HG03135 (cell line): ENCODE results near the gene OR13J1.
"Not testable (repeated sequence)": the region's sequence is repeated elsewhere in the genome, so short reads cannot be mapped to it uniquely, and the experiment has no call there.

ENCODE experiments used
- ATAC-seq: cut with Tn5 transposase; IDR thresholded peaks from one replicate; pipeline ENCODE4 v1.9.1; 2021; ENCODE audit warnings: mild to moderate bottlenecking, moderate library complexity; ENCODE audit not compliant: unreplicated experiment

OR13J1 gene

DNA sequence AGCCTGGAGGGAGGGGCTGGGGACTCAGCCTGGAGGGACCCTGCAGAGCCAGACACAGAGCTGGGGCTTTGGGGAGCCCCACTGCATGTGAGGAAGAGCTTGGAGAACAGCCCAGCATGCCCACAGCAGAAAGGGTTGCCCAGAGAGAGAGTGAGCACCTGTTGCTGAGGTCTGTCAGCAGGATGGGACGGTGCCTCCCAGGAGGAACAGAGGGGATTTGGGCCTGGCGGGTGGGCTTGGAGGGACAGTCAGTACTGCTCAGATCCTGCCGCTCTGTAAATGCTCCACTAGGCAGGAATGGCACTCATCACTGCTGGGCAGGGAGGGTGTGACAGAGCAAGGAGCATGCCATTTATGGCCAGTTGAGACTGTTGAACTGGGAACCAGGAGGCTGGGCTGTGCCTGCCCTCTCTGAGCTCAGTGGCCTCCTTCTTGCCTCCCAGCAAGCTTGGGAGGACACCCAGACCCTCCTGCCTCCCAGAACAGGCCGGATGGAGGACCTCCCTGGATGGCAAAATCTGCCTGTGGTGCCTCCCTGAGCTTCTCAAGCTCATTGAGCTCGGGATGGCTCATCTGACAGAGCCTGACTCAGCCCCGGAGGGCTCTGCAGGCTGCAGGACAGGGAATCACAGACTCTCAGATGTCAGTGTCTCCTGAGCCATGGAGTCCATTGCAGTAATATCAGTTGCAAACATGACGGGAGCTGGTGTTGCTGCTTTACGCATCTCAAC lies 35.0 kb upstream of the OR13J1 start:
- ATAC-seq: no peak

DNA sequence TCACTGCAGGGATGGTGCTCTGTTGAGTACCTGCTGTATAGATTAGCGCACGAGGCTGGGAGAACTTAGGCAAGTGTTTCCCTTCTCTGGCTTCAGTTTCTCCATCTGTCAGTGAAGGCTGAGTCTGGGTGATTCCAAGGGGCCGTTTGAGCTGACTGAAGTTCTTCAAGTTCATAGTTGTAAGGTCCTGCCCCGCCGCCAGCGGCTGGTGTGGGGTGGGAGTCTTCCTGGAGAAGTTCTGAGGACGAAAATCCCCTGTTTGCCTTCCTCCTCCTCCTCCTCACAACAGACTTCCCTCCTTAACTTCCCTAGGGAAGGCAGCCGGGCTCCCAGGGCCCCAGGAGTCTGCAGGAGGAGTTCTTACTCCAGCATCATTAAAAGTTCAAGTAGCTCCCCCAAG lies 34.1 kb upstream of the OR13J1 start:
- no peak for ATAC-seq

DNA sequence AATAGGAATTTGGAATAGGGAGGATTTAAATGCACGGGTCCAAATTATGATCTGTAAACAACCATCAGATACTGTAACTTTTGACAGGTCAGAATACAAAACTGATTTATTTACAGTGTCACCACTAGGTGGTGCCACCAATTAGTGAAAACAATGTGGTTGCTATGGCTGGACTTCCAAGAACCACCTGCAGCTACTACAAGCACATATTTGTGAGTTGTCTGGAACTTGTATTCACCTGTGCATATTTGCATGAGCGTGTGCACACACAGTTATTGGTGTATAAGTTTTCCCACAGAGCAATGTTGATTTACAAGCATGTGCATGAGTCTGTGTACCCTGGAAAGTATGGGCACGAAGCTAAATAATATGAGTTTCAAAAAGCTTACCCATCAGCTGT lies 32.8 kb upstream of the OR13J1 start:
- no peak for ATAC-seq

DNA sequence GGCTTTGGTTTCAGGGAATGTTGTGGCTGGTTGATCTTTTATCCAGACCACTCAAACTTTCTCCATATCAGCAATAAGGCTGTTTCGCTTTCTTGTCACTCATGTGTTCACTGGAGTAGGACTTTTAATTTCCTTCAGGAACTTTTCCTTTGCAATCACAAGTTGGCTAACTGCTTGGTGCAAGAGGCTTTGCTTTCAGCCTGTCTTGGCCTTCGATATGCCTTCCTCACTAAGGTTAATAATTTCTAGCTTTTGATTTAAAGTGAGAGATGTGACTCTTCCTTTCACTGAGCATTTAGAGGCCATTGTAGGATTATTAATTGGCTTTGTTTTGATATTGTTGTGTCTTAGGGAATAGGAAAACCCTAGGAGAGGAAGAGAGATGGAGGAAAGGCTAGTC lies 28.8 kb upstream of the OR13J1 start:
- ATAC-seq: no peak

DNA sequence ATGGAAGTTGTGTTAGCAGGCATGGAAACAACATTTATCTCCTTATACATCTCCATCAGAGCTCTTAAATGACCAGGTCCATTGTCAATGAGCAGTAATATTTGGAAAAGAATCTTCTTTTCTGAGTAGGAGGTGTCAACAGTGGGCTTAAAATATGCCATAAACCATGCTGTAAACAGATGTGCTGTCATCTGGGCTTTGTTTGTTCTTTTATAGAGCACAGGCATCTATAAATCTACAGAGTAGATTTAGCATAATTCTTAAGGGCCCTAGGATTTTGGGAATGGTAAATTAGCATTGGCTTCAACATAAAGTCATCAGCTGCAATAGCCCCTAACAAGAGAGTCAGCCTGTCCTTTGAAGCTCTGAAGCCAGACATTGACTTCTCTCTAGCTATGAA lies 28.1 kb upstream of the OR13J1 start:
- no peak for ATAC-seq

DNA sequence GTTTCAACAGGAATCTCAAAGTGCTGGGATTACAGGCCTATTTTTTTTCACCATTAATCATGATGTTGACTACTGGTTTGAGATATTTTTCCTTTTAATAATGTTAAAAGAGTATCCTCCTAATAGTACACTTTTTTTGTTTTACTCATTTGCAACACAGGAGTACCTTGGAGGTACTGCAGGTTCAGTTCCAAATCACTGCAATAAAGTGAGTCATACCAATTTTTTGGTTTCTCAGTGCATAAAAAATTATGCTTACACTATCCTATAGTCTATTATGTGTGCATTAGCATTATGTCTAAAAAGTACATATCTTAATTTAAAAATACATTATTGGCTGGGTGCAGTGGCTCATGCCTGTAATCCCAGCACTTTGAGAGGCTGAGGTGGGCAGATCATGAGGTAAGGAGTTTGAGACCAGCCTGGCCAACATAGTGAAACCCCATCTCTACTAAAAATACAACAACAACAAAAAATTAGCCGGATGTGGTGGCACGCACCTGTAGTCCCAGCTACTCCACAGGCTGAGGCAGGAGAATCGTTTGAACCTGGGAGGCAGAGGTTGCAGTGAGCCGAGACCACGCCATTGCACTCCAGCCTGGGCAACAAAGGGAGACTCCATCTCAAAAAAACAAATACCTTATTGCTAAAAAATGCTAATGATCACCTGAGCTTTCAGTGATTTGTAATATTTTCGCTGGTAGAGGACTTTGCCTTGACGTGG lies 27.3 kb upstream of the OR13J1 start:
- ATAC-seq: not testable (repeated sequence)

DNA sequence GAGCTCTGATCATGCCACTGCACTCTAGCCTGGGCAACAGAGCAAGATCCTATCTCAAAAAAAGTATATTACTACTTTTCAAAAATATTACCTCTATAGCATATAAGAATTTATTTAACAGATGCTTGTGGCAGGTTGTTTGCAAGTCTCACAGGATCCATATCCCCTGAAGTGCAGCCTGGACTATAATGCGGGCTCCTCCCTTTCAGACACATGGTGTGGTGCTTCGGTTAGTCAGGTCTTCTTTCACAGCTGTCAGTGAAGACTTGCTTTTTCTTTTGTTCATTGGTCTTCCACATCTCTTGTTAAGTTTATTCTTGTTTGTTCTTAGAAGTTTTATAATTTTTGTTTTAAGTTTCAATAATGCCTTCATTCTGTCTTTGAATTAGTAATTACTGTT lies 26.4 kb upstream of the OR13J1 start:
- no peak for ATAC-seq

DNA sequence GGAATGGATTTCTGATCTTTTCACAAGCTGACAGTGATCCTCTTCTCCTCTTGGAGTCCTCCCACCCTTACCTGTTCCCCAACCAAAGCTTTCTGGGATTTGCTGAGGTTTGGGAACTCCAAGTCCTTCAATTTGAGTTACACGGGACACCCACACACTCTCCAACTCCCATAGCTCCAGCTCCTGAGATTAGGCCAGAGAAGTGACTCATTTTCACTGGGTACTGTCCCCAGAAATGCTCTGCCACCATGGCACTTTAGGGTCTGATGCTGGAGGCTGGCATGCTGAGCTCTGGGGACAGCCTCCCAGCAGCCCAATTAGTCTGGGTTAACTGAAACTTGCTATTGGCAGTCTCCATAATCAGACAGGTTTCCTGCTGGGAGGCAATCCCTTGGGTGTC lies 21.9 kb upstream of the OR13J1 start:
- no peak for ATAC-seq

DNA sequence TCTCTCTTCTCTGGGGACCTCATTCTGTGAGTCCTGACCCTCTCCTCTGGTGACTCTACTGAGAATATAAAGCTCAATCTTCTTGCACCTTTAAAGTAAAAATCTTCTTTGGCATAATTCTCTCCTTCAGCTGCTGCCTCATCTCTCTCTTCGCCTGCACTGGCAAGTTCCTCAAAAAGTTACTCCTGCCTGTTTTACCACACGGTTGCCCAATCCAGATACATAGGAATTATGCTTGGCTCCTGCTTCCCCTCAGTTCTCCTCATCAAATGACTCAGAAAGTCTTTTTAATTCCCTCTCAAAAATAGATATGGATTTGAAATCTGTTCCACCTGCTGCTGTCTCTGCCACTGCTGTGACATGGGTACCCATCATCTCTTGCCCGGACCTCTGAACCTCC lies 21.4 kb upstream of the OR13J1 start:
- ATAC-seq: no peak

DNA sequence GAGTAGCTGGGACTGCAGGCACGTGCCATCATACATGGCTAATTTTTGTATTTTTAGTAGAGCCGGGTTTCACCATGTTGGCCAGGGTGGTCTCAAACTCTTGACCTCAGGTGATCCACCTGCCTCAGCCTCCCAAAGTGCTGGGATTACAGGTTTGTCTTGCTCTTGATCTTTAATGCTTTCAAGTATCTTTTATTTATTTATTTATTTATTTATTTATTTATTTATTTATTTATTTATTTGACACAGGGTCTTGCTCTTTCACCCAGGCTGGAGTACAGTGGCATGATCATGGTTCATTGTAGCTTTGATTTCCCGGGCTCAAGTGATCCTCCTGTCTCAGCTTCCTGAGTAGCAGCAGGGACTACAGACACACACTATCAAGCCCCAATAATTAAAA lies 14.7 kb upstream of the OR13J1 start:
- not testable (repeated sequence) for ATAC-seq

DNA sequence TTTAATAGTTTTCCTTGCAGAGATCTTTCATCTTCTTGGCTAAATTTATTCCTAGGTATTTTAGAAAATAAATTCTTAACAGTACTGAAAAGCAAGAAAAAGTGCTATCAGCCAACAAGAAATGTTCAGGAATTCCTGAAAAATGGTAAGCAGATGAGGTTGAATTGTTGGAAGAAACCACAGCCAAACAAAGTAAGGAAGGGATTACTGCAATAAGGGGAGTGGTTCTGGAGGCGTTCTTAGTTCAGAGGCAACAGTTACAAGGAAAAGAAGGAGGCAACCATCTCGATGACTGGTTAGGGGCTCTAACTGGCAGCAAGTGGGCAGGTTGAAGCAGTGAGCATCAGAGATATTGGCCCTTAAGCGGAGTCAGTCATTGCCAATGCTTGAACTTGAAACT lies 12.8 kb upstream of the OR13J1 start:
- ATAC-seq: no peak

DNA sequence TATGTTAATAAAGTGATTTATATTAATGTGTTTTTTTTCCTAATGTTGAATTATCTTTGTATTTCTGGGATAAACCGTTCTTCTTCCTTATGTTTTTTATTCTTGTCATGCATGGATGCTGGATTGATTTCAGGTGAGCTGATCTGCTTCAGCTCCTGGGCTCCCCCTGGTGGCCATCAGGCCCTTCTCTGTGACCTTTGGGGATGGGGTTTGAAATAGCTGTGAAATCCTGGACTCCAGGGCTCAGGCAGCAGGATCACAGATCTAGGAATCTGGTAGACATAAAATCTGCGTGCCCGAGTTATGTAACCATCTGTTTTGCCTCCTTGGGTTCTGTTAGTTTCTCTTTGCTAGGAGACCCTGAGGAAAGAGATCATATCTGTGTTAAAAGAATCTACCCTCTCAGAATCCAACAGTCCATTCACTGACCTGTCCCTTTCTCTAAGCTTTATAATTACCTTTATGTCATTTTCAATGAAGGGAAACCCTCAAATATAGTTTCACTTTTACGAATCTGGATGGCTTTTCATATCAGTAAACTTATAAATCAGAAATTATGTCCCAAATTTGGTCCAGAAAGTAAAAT lies 12.2 kb upstream of the OR13J1 start:
- ATAC-seq: no peak

DNA sequence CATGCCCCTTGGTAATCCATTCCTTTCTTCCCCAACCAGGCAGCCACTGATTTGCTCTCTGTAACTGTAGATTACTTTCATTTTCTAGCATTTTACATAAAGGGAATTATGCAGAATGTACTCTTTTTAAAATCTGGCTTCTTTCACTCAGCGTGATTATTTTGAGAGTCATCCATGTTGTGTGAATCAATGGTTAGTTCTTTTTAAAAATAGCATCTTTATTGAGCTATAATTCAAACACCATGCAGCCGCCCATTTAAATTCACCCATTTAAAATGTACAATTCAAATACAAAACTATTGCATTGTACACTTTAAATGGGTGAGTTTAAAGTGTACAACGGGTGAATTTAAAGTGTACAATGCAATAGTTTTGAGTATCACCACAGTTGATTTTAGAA lies 2.3 kb upstream of the OR13J1 start:
- no peak for ATAC-seq

DNA sequence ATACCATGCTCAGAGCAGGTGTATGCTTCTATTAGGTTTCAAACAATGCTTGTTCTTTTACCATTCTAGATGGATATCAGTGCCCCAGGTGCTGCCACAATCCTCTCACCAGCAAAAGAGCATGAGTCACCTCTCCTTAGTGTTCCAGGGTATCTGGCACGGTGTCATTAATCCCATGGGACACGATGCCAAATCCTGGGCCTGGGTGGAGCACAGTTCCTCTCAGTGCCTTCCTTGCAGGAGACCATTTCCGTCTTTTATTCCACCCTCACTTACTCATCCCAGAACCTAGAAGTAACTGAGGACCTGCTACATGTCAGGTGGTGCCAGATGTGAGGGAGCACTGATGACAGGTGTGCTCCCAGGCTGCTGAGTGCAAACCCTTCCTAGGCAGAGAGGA lies 1.3 kb upstream of the OR13J1 start:
- ATAC-seq: no peak

DNA sequence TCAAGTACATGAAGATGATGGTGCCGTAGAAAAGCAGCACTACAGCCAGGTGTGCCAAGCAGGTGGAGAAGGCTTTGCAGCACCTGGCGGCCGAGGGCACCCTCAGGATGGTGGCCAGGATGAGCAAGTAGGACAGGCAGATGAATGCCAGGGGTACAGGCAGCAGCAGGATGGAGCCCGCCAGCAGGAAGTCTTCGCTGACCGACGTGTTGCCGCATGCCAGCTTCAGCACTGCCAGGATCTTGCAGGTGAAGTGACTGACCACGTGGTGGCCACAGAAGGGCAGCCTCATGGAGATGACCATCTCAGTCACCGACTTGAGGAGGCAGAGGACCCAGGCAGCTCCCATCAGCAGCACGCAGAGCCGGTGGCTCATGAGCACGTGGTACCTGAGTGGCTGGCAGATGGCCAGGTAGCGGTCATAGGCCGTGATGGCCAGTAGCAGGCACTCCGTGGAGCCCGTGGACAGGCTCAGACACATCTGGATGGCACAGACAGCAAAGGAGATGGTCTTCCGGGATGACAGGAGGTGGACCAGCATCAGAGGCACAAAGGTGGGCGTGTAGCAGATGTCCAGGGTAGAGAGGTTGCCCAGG lies 482 bp downstream of the OR13J1 start:
- no peak for ATAC-seq

DNA sequence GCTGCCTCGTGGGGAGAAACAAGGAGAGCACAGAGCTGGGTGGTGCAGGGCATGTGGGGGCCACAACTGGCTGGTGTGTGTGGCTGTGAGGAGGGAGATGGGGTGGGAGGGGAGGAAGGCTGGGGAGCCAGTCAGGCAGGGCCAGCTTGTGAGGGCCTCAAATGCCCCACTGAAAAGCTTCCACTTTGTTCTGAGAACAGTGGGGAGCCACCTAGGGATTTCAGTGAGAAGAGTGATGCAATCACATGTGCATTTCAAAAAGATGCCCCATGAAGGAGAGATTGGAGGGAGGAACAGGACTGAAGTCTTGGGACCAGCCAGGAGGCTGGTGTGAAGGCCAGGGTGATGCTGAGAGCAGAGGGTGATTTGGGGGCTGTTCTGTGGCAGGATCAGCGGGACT lies 1.3 kb downstream of the OR13J1 start:
- ATAC-seq: no peak

DNA sequence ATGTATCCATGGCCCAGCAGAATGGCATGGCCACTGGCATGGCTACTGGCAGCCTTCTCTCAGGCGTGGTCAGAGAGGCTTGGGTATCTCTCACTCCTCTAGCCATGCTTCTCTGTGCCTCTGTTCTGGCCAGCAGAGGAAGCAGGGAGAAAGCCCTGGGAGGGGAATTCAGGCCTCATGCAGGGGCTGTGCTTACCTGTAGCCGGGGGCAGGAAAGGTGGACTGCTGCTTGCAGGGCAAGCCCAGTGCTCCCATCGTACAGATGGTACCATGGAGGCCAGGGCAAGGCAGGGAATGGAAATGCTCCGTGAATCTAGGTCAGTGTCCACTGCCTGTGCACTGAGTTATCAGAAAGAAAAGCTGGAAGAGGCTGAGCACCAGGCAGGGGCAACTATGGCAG lies 2.7 kb downstream of the OR13J1 start:
- ATAC-seq: no peak

DNA sequence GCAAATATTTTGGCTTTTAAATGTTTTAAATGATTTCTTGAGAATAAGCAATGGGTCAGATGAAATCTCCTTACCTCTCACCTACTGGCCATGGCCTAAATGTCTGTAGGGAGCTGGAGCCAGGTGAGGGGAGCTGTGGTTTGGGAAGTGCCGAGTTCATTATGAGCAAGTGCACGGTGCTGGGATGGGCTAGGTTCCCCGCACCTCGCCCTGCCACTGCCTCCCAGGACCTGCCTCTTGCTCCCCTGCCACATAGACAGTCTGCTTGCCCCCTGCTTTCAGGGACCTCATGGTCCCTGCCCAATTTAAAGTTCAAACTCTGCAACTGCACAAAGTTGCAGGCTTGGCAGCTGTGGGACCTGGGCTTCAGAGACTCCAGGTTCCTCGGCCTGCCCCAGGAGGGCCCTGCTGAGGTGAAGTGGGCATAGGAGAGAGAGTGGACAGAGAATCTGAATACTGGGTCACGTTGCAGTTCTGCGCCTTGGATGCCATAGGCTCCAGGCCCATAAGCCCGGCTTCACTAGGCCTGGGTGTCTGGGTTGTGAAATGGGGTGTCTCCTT lies 5.4 kb downstream of the OR13J1 start:
- no peak for ATAC-seq

DNA sequence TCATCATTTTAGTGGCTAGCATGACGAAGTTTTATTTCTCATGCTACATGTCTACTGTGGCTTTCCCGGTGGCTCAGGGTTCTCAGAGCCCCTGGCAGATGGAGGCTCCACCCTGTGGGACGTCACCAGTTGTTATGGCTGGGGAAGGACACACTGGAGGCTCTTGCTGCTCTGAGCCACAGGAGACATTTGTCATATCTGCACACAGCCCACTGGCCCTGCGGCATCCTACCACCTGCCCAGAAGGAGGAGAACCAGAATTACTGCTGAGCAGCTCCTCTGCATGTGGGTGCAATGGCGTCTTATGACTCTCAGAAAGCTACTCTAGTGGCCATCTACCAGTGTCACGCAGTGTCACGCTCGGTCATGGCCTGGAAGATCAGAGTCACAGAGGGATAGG lies 6.6 kb downstream of the OR13J1 start:
- no peak for ATAC-seq

DNA sequence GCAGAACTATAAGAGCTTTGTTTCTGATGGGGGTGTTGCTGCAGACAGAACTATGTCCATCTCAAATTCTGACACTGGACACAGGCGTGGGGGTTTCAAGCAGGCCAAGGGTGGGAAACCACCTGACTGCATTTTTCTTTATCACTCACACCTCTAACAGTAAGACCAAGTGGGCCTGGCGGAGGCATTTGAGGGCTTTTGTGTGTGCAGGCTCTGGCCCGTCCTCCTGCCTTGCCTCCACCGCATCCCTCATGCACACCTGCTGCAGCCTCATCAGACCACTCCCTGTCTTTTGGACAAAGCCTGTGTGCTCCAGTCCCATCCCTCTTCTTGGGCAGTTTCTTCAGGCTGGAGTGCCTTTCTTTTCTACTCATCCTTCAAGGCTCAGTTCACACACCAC lies 7.9 kb downstream of the OR13J1 start:
- no peak for ATAC-seq

DNA sequence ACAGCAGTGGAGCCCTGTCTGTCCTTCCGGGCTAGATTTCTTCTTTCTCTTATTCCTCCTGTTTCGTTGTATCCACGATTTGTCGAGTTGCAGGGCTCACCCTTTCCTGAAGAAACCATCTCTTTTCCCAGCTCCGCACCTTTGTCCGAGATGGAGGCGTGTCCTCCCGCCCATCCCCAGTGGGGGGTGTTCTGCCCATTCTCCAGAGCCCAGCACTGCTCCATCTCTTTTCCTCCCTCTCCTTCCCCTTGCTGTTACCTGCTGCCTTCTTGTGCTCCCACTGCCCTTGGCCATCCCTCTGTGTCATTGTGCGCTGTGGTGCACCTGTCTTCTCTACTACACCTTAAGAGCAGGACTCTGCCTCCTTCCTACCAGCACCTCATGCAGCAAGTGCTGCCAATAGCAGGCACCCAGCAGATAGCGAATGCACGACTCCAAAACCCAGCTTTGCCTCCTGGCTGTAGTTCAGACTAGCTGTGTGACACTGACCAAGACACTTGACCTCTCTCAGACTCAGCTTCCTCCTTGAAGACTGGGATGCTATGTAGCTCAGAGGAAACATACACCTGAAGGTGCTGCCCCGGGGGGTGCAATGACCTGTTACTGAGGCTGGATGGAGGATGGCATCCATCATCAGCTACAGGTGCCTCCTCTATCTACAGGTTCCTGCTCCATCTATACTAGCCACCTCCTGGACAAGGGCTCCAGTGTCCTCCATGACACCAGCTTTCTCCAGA lies 8.9 kb downstream of the OR13J1 start:
- ATAC-seq: no peak
